Measurements from ENCODE around the gene ZNF423.

DNA sequence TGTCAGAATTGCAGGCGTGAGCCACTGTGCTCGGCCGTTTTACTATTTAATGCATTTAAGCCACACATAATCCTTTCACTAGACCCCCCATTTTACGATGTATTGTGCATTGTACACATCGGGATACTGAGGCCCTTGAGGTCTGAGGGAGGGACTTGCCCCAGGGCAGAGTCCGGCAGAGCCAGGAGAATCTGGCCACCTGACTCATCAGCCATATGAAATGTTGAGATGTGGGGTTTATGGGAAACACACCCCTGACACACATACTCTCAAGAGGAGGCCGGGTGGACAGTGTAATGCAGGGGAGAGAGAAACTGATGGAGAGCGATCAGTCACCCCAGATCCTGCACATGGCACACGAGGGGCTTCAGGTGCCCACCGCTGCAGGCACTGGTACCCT lies 196.6 kb downstream of the ZNF423 start:
- TF ChIP-seq, protein P1, sequence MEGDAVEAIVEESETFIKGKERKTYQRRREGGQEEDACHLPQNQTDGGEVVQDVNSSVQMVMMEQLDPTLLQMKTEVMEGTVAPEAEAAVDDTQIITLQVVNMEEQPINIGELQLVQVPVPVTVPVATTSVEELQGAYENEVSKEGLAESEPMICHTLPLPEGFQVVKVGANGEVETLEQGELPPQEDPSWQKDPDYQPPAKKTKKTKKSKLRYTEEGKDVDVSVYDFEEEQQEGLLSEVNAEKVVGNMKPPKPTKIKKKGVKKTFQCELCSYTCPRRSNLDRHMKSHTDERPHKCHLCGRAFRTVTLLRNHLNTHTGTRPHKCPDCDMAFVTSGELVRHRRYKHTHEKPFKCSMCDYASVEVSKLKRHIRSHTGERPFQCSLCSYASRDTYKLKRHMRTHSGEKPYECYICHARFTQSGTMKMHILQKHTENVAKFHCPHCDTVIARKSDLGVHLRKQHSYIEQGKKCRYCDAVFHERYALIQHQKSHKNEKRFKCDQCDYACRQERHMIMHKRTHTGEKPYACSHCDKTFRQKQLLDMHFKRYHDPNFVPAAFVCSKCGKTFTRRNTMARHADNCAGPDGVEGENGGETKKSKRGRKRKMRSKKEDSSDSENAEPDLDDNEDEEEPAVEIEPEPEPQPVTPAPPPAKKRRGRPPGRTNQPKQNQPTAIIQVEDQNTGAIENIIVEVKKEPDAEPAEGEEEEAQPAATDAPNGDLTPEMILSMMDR (conservative IDR thresholded peaks at IDR 0.05 in 1 of 2, IDR thresholded peaks at IDR 0.05 in 1 of 2; ENCODE audit: extremely low read depth in 1 of 2, insufficient read depth in 1 of 2, low read depth in 1 of 2, low read length in 2 of 2), result no peak
- TF ChIP-seq EZH2 (IDR thresholded peaks at IDR 0.05; ENCODE audit: borderline replicate concordance, low read length), result no peak
